ENCODE results near the gene KLF15. TPM values are rescaled to one million over a fixed set of nuclear protein-coding genes. Genes with fewer than 3 reads are reported as not detected.
A peak's percentile ranks its signal among the peaks of the same experiment; 100 is the strongest.

Gene KLF15
- total RNA-seq, 2 donors from 2014 or later: 43.4 to 55.1 TPM

DNA sequence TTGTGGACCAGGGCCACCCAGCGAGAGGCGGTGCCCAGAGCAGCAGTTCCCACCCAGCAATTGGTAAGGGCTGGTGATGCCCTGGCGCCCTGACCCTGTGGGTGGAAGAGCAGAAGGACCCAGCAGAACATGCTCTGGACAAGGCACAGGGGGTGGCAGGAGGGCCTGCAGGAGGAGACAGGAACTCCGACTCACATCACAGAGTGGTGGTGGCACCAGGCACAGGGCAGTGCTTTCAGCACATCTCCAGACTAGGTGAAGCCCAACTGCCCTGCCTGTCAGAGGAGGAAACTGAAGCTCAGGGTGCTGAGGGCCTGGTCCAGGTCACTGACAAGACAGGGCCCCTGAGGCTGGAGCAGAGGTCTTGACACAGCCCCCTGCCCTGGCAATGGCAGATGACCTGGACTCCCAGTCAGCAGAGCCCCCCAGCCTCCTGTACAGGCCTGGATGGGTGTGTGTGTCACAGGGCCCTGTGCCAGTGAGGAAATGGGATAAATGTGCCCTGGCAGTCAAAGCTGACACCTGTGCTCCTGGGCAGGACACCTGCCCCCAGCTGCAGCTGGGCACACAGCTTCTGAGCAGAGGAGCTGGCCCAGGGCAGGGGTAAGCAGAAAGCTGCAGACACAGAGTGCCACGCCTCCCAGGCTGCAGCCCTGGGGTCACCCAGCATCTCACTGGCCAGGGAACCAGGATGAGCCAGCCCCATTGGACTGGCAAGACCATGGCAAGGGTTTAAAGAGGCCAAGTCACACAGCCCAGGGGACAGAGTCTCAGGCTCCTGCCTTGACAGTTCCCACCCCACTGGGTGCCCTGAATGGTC is 11.4 kb downstream of the KLF15 start:
- DNase-seq (ENCODE audit: low spot score): peak; percentile 56
- no peak overlapping the region for H3K27ac ChIP-seq
- no peaks in the 10 kb centered on the region for H3K9me3 ChIP-seq
- TF ChIP-seq, protein P1, sequence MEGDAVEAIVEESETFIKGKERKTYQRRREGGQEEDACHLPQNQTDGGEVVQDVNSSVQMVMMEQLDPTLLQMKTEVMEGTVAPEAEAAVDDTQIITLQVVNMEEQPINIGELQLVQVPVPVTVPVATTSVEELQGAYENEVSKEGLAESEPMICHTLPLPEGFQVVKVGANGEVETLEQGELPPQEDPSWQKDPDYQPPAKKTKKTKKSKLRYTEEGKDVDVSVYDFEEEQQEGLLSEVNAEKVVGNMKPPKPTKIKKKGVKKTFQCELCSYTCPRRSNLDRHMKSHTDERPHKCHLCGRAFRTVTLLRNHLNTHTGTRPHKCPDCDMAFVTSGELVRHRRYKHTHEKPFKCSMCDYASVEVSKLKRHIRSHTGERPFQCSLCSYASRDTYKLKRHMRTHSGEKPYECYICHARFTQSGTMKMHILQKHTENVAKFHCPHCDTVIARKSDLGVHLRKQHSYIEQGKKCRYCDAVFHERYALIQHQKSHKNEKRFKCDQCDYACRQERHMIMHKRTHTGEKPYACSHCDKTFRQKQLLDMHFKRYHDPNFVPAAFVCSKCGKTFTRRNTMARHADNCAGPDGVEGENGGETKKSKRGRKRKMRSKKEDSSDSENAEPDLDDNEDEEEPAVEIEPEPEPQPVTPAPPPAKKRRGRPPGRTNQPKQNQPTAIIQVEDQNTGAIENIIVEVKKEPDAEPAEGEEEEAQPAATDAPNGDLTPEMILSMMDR (IDR thresholded peaks at IDR 0.05): no peak
- no peaks in the 10 kb centered on the region for H3K27me3 ChIP-seq
- H3K4me1 ChIP-seq: peaks cover 0 to 73% of the 10 kb centered on the region in 2 donors
- no peak overlapping the region for H3K4me3 ChIP-seq
- peaks cover 47% of the 10 kb centered on the region for H3K36me3 ChIP-seq

DNA sequence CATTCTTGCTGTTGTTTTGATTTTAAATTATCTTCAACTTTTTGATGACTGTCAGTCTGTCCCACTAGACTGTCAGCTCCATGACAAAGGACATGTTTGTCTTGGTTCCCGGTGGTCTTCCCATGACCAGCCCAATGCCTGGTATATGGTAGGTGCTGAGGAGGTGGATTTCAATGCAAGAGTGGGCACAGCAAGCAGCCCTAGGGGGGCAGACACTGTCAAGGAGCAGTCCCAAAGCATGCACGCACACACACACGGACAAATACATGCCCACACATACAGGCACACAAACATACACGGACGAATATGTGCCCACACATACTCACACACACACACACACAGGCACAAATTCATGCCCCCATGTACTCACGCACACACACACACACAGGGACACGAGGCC is 12.0 kb downstream of the KLF15 start:
- H3K9me3 ChIP-seq: no peaks in the 10 kb centered on the region
- H3K27ac ChIP-seq: no peak overlapping the region
- H3K4me3 ChIP-seq: no peak overlapping the region
- H3K36me3 ChIP-seq: peaks cover 40% of the 10 kb centered on the region
- DNase-seq (ENCODE audit: low spot score): no peak
- H3K27me3 ChIP-seq: no peaks in the 10 kb centered on the region
- peaks cover 0 to 73% of the 10 kb centered on the region in 2 donors for H3K4me1 ChIP-seq
- TF ChIP-seq, protein P1 (IDR thresholded peaks at IDR 0.05): no peak

DNA sequence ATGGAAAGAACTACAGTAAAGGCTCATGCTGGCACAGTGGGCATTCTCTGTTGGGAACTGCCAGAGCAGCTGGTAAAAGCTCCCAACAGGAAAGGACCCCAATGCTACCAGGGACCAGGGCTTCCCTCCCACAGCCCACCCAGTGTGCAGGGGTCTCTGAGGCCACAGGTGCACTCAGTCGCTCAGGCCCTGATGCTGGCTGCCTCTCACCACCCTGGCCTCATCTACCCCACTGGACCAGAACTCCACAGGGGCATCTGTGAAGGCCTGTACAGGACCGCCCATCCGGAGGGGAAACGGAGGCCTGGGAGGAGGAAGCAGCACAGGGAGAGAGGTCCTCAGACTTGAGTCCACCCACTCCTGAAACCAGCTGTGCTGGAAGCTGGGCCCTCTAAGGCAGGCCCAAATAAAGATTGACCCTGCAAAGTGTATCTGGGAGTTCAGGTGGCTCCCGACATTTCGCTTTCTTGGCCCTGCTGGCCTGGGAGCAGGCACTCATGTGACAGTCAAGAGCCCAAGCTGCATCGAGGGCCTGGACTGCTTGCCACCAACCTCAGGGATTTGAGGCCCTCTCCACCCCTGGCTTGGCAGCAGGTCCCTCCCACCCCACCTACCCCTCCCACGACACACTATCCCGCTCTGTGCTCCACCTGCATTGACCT is 12.7 kb downstream of the KLF15 start:
- Histone ChIP-seq H3K27ac (peak overlapping the region in 1 of 2 donors; percentile 37), H3K9me3 (no peaks in the 10 kb centered on the region), H3K4me3 (no peak overlapping the region), H3K27me3 (no peaks in the 10 kb centered on the region), H3K36me3 (peaks cover 33% of the 10 kb centered on the region), H3K4me1 (peaks cover 0 to 72% of the 10 kb centered on the region in 2 donors)
- DNase-seq (ENCODE audit: low spot score): peak; percentile 57
- TF ChIP-seq, protein P1 (IDR thresholded peaks at IDR 0.05): no peak

GRCh38 chr3:126343649-126344035 is 13.6 kb downstream of the KLF15 start:
- peaks cover 0 to 72% of the 10 kb centered on the region in 2 donors for H3K4me1 ChIP-seq
- no peak overlapping the region for H3K4me3 ChIP-seq
- TF ChIP-seq, protein P1 (IDR thresholded peaks at IDR 0.05): no peak
- H3K27ac ChIP-seq: no peak overlapping the region
- peak; percentile 53 for DNase-seq (ENCODE audit: low spot score)
- H3K36me3 ChIP-seq: peaks cover 25% of the 10 kb centered on the region
- no peaks in the 10 kb centered on the region for H3K9me3 ChIP-seq
- H3K27me3 ChIP-seq: no peaks in the 10 kb centered on the region

- TF ChIP-seq, protein P1 (IDR thresholded peaks at IDR 0.05): no peak
- peak overlapping the region in 1 of 2 donors; percentile 25 for H3K27ac ChIP-seq
- peaks cover 21% of the 10 kb centered on the region for H3K36me3 ChIP-seq
- H3K9me3 ChIP-seq: no peaks in the 10 kb centered on the region
- H3K4me3 ChIP-seq: no peak overlapping the region
- H3K4me1 ChIP-seq: peaks cover 0 to 71% of the 10 kb centered on the region in 2 donors
- no peaks in the 10 kb centered on the region for H3K27me3 ChIP-seq
- DNase-seq (ENCODE audit: low spot score): peak; percentile 58
Measured at GRCh38 chr3:126342991-126343648, 14.1 kb downstream of the KLF15 start.

Data from right atrium auricular region (tissue), 2 donors.